Measurements from ENCODE around the gene CLDN5. TPM values are rescaled to one million over a fixed set of nuclear protein-coding genes. Genes with fewer than 3 reads are reported as not detected.

CLDN5 gene
- total RNA-seq, 1 donor from 2014 or later, result 228 TPM

DNA sequence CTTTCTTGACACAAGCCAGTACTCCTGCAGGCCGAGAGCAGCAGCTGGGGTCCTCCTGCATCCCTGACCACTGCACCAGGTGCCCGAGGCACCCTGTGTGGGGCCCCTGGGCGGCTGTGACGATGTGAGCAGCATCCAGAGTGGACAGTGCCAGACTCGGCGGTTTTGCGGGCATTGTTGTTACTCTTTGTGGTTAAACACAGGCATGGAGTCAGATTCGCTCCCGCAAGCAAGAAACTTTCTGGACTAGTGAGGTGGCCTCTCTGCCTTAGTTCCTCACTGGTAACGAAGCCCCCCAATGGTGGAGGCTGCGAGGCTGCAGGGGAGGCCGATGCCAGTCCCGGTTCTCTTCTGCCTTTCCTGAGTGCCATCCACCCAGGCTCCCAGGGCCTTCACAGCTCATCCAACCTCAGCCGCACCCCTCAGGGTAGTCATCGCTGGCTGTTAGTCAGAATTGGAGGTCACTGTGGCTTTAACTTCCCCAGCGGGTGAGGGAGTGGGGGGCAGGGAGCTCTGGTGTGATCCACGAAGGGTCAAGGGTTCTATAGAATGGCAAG lies 3.7 kb upstream of the CLDN5 start:
- Histone ChIP-seq H3K9me3 (no peaks in the 10 kb centered on the region), H3K27ac (no peak overlapping the region), H3K27me3 (no peaks in the 10 kb centered on the region), H3K4me1 (peaks cover 20% of the 10 kb centered on the region), H3K4me3 (no peak overlapping the region), H3K36me3 (no peaks in the 10 kb centered on the region)
- TF ChIP-seq POLR2A (IDR thresholded peaks at IDR 0.05) (no peak), POLR2AphosphoS5 (IDR thresholded peaks at IDR 0.05; ENCODE audit: insufficient read depth in 1 of 2, low read depth in 1 of 2) (no peak)
- TF ChIP-seq, protein P1, sequence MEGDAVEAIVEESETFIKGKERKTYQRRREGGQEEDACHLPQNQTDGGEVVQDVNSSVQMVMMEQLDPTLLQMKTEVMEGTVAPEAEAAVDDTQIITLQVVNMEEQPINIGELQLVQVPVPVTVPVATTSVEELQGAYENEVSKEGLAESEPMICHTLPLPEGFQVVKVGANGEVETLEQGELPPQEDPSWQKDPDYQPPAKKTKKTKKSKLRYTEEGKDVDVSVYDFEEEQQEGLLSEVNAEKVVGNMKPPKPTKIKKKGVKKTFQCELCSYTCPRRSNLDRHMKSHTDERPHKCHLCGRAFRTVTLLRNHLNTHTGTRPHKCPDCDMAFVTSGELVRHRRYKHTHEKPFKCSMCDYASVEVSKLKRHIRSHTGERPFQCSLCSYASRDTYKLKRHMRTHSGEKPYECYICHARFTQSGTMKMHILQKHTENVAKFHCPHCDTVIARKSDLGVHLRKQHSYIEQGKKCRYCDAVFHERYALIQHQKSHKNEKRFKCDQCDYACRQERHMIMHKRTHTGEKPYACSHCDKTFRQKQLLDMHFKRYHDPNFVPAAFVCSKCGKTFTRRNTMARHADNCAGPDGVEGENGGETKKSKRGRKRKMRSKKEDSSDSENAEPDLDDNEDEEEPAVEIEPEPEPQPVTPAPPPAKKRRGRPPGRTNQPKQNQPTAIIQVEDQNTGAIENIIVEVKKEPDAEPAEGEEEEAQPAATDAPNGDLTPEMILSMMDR (IDR thresholded peaks at IDR 0.05), result no peak
- intact Hi-C loops (cut with DNase I), result no loop called here
- no peak for DNase-seq (ENCODE audit: extremely low spot score in 2 of 2)

GRCh38 chr22:19527321-19527721 lies 3.1 kb upstream of the CLDN5 start:
- H3K4me1 ChIP-seq, result peaks cover 20% of the 10 kb centered on the region
- H3K4me3 ChIP-seq, result no peak overlapping the region
- no peaks in the 10 kb centered on the region for H3K9me3 ChIP-seq
- H3K27me3 ChIP-seq, result no peaks in the 10 kb centered on the region
- TF ChIP-seq POLR2A (IDR thresholded peaks at IDR 0.05) (no peak), POLR2AphosphoS5 (IDR thresholded peaks at IDR 0.05; ENCODE audit: insufficient read depth in 1 of 2, low read depth in 1 of 2) (no peak)
- TF ChIP-seq, protein P1 (IDR thresholded peaks at IDR 0.05), result no peak
- intact Hi-C loops (cut with DNase I), result no loop called here
- DNase-seq (ENCODE audit: extremely low spot score in 2 of 2), result no peak
- no peaks in the 10 kb centered on the region for H3K36me3 ChIP-seq
- no peak overlapping the region for H3K27ac ChIP-seq

DNA sequence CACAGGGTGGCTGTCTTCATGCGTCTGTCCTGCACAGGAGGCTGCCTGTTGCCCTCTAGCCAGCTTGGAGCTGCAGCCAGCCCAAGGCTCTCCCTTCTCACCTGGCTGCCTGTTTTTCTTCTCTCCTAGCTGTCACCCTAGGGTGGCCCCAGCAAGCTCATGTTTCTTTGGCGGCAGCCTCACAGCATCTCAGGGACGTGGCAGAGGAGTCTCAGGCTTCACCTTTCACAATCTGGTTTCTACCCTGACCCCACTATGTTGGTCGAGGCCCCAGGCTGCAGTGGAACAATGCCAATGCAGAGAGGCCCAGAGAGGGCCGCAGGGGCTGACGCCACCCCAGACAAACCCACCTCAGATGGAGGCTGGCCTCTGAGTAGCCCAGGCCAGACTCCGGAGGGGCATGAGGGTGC lies 2.5 kb upstream of the CLDN5 start:
- Histone ChIP-seq H3K27me3 (no peaks in the 10 kb centered on the region), H3K27ac (no peak overlapping the region), H3K4me1 (peaks cover 20% of the 10 kb centered on the region), H3K4me3 (no peak overlapping the region), H3K36me3 (no peaks in the 10 kb centered on the region), H3K9me3 (no peaks in the 10 kb centered on the region)
- intact Hi-C loops (cut with DNase I), result no loop called here
- no peak for DNase-seq (ENCODE audit: extremely low spot score in 2 of 2)
- TF ChIP-seq, protein P1 (IDR thresholded peaks at IDR 0.05), result no peak
- TF ChIP-seq POLR2AphosphoS5 (IDR thresholded peaks at IDR 0.05; ENCODE audit: insufficient read depth in 1 of 2, low read depth in 1 of 2) (no peak), POLR2A (IDR thresholded peaks at IDR 0.05) (no peak)

DNA sequence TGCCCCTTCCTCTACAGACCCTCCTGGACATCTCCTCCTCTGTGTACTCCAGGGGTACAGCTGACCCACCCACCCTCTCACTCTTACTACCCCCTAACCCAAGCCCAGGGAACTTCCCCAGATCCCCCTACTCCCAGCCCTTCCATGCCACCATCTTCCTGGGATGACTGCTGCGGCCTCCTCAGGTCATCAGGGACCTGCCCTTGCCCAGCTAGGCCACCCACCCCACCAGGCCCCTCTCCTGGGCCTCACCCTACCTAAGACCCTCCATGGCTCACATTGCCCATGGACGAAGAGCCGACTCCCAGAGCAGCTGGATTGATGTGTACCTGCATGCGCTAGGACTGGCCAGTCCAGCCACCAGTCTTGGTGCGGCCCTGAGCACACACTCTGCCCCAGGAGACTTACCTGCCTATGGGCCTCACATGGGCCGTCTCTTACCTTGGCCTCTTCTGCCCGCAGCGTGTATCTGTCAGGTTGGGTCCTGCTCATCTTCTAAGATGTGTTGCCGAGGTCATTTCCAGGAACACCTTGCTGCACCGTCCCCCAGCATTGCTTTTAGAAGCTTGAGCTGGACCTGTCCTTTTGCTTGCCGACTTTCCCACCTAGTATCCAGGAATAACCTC lies 2.0 kb upstream of the CLDN5 start:
- DNase-seq (ENCODE audit: extremely low spot score in 2 of 2), result no peak
- no peak for TF ChIP-seq POLR2AphosphoS5 (IDR thresholded peaks at IDR 0.05; ENCODE audit: insufficient read depth in 1 of 2, low read depth in 1 of 2)
- TF ChIP-seq POLR2A (IDR thresholded peaks at IDR 0.05), result no peak
- TF ChIP-seq, protein P1 (IDR thresholded peaks at IDR 0.05), result no peak

GRCh38 chr22:19525666-19526065 lies 1.5 kb upstream of the CLDN5 start:
- Histone ChIP-seq H3K9me3 (no peaks in the 10 kb centered on the region), H3K27me3 (no peaks in the 10 kb centered on the region), H3K27ac (peak overlapping the region; percentile 48), H3K4me1 (peaks cover 20% of the 10 kb centered on the region), H3K36me3 (no peaks in the 10 kb centered on the region), H3K4me3 (no peak overlapping the region)
- intact Hi-C loops (cut with DNase I), result no loop called here
- DNase-seq (ENCODE audit: extremely low spot score in 2 of 2), result no peak
- TF ChIP-seq, protein P1 (IDR thresholded peaks at IDR 0.05), result no peak
- TF ChIP-seq POLR2AphosphoS5 (IDR thresholded peaks at IDR 0.05; ENCODE audit: insufficient read depth in 1 of 2, low read depth in 1 of 2) (no peak), POLR2A (IDR thresholded peaks at IDR 0.05) (no peak)

More for the DNA sequence above, 2.0 kb upstream of the CLDN5 start:
- Histone ChIP-seq H3K4me1 (peaks cover 20% of the 10 kb centered on the region), H3K36me3 (no peaks in the 10 kb centered on the region), H3K27ac (no peak overlapping the region), H3K4me3 (no peak overlapping the region), H3K27me3 (no peaks in the 10 kb centered on the region), H3K9me3 (no peaks in the 10 kb centered on the region)
- intact Hi-C loops (cut with DNase I), result no loop called here
